ENCODE results near the gene CARD6.
"Not testable (repeated sequence)": the region's sequence is repeated elsewhere in the genome, so short reads cannot be mapped to it uniquely, and the experiment has no call there.

CARD6 gene

GRCh38 chr5:40798801-40799210 is 42.4 kb upstream of the CARD6 start:
- no peak for DNase-seq (ENCODE audit: extremely low read depth, low read depth)
- TF ChIP-seq CTCF (IDR thresholded peaks at IDR 0.05; ENCODE audit: low read depth, low read length) = peak; percentile 19

- DNase-seq (ENCODE audit: extremely low read depth, low read depth) = no peak
- TF ChIP-seq CTCF (IDR thresholded peaks at IDR 0.05; ENCODE audit: low read depth, low read length) = no peak
Observed at GRCh38 chr5:40799258-40799657, 41.9 kb upstream of the CARD6 start.

GRCh38 chr5:40801771-40802562 is 39.2 kb upstream of the CARD6 start:
- TF ChIP-seq CTCF (IDR thresholded peaks at IDR 0.05; ENCODE audit: low read depth, low read length) = no peak
- DNase-seq (ENCODE audit: extremely low read depth, low read depth) = no peak

- no peak for DNase-seq (ENCODE audit: extremely low read depth, low read depth)
Observed at GRCh38 chr5:40812125-40812524, 29.0 kb upstream of the CARD6 start.

GRCh38 chr5:40813698-40814281 is 27.4 kb upstream of the CARD6 start:
- no peak for DNase-seq (ENCODE audit: extremely low read depth, low read depth)
- TF ChIP-seq CTCF (IDR thresholded peaks at IDR 0.05; ENCODE audit: low read depth, low read length) = no peak

More at GRCh38 chr5:40812125-40812524, 29.0 kb upstream of the CARD6 start:
- TF ChIP-seq CTCF (IDR thresholded peaks at IDR 0.05; ENCODE audit: low read depth, low read length) = no peak

GRCh38 chr5:40823459-40823858 is 17.7 kb upstream of the CARD6 start:
- DNase-seq (ENCODE audit: extremely low read depth, low read depth) = no peak
- TF ChIP-seq CTCF (IDR thresholded peaks at IDR 0.05; ENCODE audit: low read depth, low read length) = no peak

GRCh38 chr5:40825461-40826043 is 15.6 kb upstream of the CARD6 start:
- DNase-seq (ENCODE audit: extremely low read depth, low read depth) = not testable (repeated sequence)

All from AG09319 (cell line).